Fibroblast of skin of abdomen (primary cell): Measurements from ENCODE around the gene SNCA.

Experiments
- DNase-seq: peaks from one replicate; pipeline ENCODE4 v3.0.0-alpha.2; 2013

The SNCA gene

GRCh38 chr4:89813197-89813596 lies 23.8 kb downstream of the SNCA start:
- no peak for DNase-seq

GRCh38 chr4:89807441-89808140 lies 29.4 kb downstream of the SNCA start:
- no peak for DNase-seq

- DNase-seq: no peak
Measured at GRCh38 chr4:89805297-89805696, 31.7 kb downstream of the SNCA start.

- DNase-seq: no peak
Measured at GRCh38 chr4:89803915-89804314, 33.0 kb downstream of the SNCA start.

GRCh38 chr4:89803036-89803435 lies 33.9 kb downstream of the SNCA start:
- no peak for DNase-seq

GRCh38 chr4:89800527-89801103 lies 36.3 kb downstream of the SNCA start:
- peak; percentile 14 for DNase-seq

GRCh38 chr4:89800012-89800516 lies 36.9 kb downstream of the SNCA start:
- peak; percentile 29 for DNase-seq

- DNase-seq: no peak
Measured at GRCh38 chr4:89799071-89799470, 37.9 kb downstream of the SNCA start.

GRCh38 chr4:89797117-89797516 lies 39.8 kb downstream of the SNCA start:
- peak; percentile 68 for DNase-seq

GRCh38 chr4:89788206-89789072 lies 48.5 kb downstream of the SNCA start:
- DNase-seq: peak; percentile 31

- no peak for DNase-seq
Measured at GRCh38 chr4:89784686-89785231, 52.2 kb downstream of the SNCA start.

- no peak for DNase-seq
Measured at GRCh38 chr4:89781321-89781720, 55.6 kb downstream of the SNCA start.

GRCh38 chr4:89773805-89774204 lies 63.2 kb downstream of the SNCA start:
- DNase-seq: no peak

- DNase-seq: no peak
Measured at GRCh38 chr4:89769856-89770255, 67.1 kb downstream of the SNCA start.

GRCh38 chr4:89767924-89768323 lies 69.0 kb downstream of the SNCA start:
- DNase-seq: no peak

GRCh38 chr4:89765966-89766365 lies 71.0 kb downstream of the SNCA start:
- DNase-seq: peak; percentile 62

GRCh38 chr4:89765528-89765927 lies 71.4 kb downstream of the SNCA start:
- DNase-seq: no peak

- no peak for DNase-seq
Measured at GRCh38 chr4:89762311-89762710, 74.7 kb downstream of the SNCA start.

GRCh38 chr4:89759426-89759825 lies 77.5 kb downstream of the SNCA start:
- no peak for DNase-seq

GRCh38 chr4:89757154-89757719 lies 79.7 kb downstream of the SNCA start:
- DNase-seq: no peak

GRCh38 chr4:89755220-89755619 lies 81.7 kb downstream of the SNCA start:
- no peak for DNase-seq

GRCh38 chr4:89754531-89754930 lies 82.4 kb downstream of the SNCA start:
- DNase-seq: peak; percentile 43

GRCh38 chr4:89753601-89754066 lies 83.3 kb downstream of the SNCA start:
- peak; percentile 99 for DNase-seq
